Ovary (tissue), 3 donors: ENCODE results near the gene OR5D16.
"Not testable (repeated sequence)": the region's sequence is repeated elsewhere in the genome, so short reads cannot be mapped to it uniquely, and the experiment has no call there.

Experiments used
- CTCF ChIP-seq, 3 donors: fragments of 450-650 bp in 2 of 3; fragments of 200-600 bp in 1 of 3; IDR thresholded peaks; one replicate each; pipeline versions ENCODE4 v1.5.1 to v1.8.0; 2016 to 2022; ENCODE audit warnings: antibody characterized with exemption in 3 of 3, mild to moderate bottlenecking in 1 of 3
- EP300 ChIP-seq: sonication (generic); formaldehyde crosslinking; IDR thresholded peaks from one replicate; pipeline ENCODE4 v1.6.1; 2017; ENCODE audit warnings: antibody characterized with exemption
- donor health status: DM: no; HTN: no; CAD: no.

- not testable (repeated sequence) for TF ChIP-seq EP300; CTCF (IDR thresholded peaks at IDR 0.05)
These were observed 46.4 kb downstream of the OR5D16 start for GRCh38 chr11:55884995-55885394.
